B cell (primary cell): ENCODE results near the gene SLC6A7. TPM values are rescaled to one million over a fixed set of nuclear protein-coding genes. Genes with fewer than 3 reads are reported as not detected.

Experiments used
- ATAC-seq: fragments of 200-7000 bp; cut with Tn5 transposase; one replicate; pipeline ENCODE4 v1.10.0; 2021; ENCODE audit warnings: low read depth, mild to moderate bottlenecking, moderate number of reproducible peaks, moderate library complexity
- CTCF ChIA-PET: fragments of 350-600 bp; sonication (Branson Sonifier 250); formaldehyde crosslinking; loops from one replicate; lab custom pipeline; 2021; ENCODE audit warnings: antibody characterized with exemption, inconsistent platforms; lab: Charles Lee
- POLR2A ChIA-PET: fragments of 350-600 bp; sonication (Branson Sonifier 250); formaldehyde crosslinking; loops from one replicate; lab custom pipeline; 2021; ENCODE audit warnings: antibody characterized with exemption; lab: Charles Lee
- DNase-seq: peaks from one replicate; pipeline ENCODE4 v3.0.0; 2013
- H2AFZ ChIP-seq: 2 replicates; pipeline ENCODE4 v1.6.1; 2012; ENCODE audit warnings: mild to moderate bottlenecking, low read depth, low read length; ENCODE audit not compliant: insufficient read depth, poor library complexity, severe bottlenecking
- H3K27ac ChIP-seq, 2 donors: 1 replicate in 1 of 2; 2 replicates in 1 of 2; pipeline ENCODE4 v1.5.1; 2012 to 2013; ENCODE audit warnings: low read length in 2 of 2, mild to moderate bottlenecking in 2 of 2, moderate library complexity in 1 of 2
- H3K27me3 ChIP-seq, 4 experiments: fragments of 200-600 bp in 1 of 4; sonication (generic) in 1 of 4; replicated peaks in 1 of 4; 1 replicate in 2 of 4; 2 replicates in 2 of 4; pipeline versions ENCODE4 v1.6.1 to v1.7.0; 2013 to 2016; ENCODE audit warnings: low read length in 3 of 4, mild to moderate bottlenecking in 2 of 4, mixed read lengths in 1 of 4, moderate library complexity in 1 of 4; ENCODE audit not compliant: insufficient read depth in 4 of 4, control insufficient read depth in 3 of 4; ENCODE audit errors: control extremely low read depth in 1 of 4
- H3K36me3 ChIP-seq, 2 experiments: replicated peaks in 1 of 2; 1 replicate in 1 of 2; 2 replicates in 1 of 2; pipeline versions ENCODE4 v1.6.1 to v1.7.1; 2013; ENCODE audit warnings: low read length in 1 of 2; ENCODE audit not compliant: insufficient read depth in 2 of 2, control insufficient read depth in 1 of 2; ENCODE audit errors: control extremely low read depth in 1 of 2, extremely low read depth in 1 of 2
- H3K4me1 ChIP-seq, 2 donors: fragments of 200-600 bp in 1 of 2; sonication (generic) in 1 of 2; 1 replicate in 1 of 2; 2 replicates in 1 of 2; pipeline versions ENCODE4 v1.5.1 to v1.6.1; 2013 to 2017; ENCODE audit warnings: low read length in 2 of 2; ENCODE audit not compliant: control insufficient read depth in 2 of 2, insufficient read depth in 2 of 2
- H3K4me2 ChIP-seq: replicated peaks from 2 replicates; pipeline ENCODE3; 2012; ENCODE audit warnings: mild to moderate bottlenecking, low read depth, low read length; ENCODE audit not compliant: poor library complexity, severe bottlenecking
- H3K4me3 ChIP-seq, 5 experiments: fragments of 200-600 bp in 1 of 5; sonication (generic) in 1 of 5; 1 replicate in 3 of 5; 2 replicates in 2 of 5; pipeline versions ENCODE4 v1.5.1 to v1.7.0; 2011 to 2016; ENCODE audit warnings: low read length in 4 of 5, mild to moderate bottlenecking in 4 of 5, low read depth in 2 of 5, control low read depth in 1 of 5, moderate library complexity in 1 of 5; ENCODE audit not compliant: insufficient read depth in 1 of 5; ENCODE audit errors: control extremely low read depth in 1 of 5, extremely low read depth in 1 of 5
- H3K79me2 ChIP-seq: fragments of 200-600 bp; sonication (generic); one replicate; pipeline ENCODE4 v1.6.0; 2016; ENCODE audit warnings: low read length; ENCODE audit not compliant: control insufficient read depth, insufficient read depth
- H3K9ac ChIP-seq: fragments of 200-600 bp; sonication (generic); 2 replicates; pipeline ENCODE4 v1.6.1; 2017; ENCODE audit warnings: mild to moderate bottlenecking, low read length, moderate library complexity
- H3K9me3 ChIP-seq, 3 donors: one replicate each; pipeline versions ENCODE4 v1.6.1 to v1.7.1; 2013; ENCODE audit warnings: low read length in 2 of 3; ENCODE audit not compliant: control insufficient read depth in 2 of 3, insufficient read depth in 1 of 3; ENCODE audit errors: control extremely low read depth in 1 of 3
- H4K20me1 ChIP-seq: 2 replicates; pipeline ENCODE4 v1.6.0; 2012; ENCODE audit warnings: mild to moderate bottlenecking, low read length; ENCODE audit not compliant: insufficient read depth, control insufficient read depth, poor library complexity, severe bottlenecking
- H3K27ac Mint-ChIP-seq: one replicate; pipeline ENCODE4 v1.8.0; 2021; ENCODE audit warnings: mixed read lengths
- H3K27me3 Mint-ChIP-seq: one replicate; pipeline ENCODE4 v1.8.0; 2021; ENCODE audit warnings: mixed read lengths
- H3K4me1 Mint-ChIP-seq: one replicate; pipeline ENCODE4 v1.8.0; 2021; ENCODE audit warnings: mixed read lengths
- H3K4me3 Mint-ChIP-seq: one replicate; pipeline ENCODE4 v1.8.0; 2021; ENCODE audit warnings: mixed read lengths
- H3K9me3 Mint-ChIP-seq: one replicate; pipeline ENCODE4 v1.8.0; 2022; ENCODE audit warnings: mixed read lengths; ENCODE audit not compliant: insufficient read depth
- CTCF ChIP-seq: fragments of 200-600 bp; IDR thresholded peaks from one replicate; pipeline ENCODE4 v1.8.0; 2022; ENCODE audit warnings: antibody characterized with exemption, mild to moderate bottlenecking
- EZH2 ChIP-seq: IDR thresholded peaks from 2 replicates; pipeline ENCODE4 v1.6.1; 2012; ENCODE audit warnings: borderline replicate concordance, low read depth, mild to moderate bottlenecking, moderate library complexity, low read length; ENCODE audit not compliant: insufficient read depth, poor library complexity, severe bottlenecking
- WGBS: methylation state at CpG from one replicate; pipeline ENCODE4 v1.1.5; 2013; ENCODE audit warnings: missing lambda C conversion rate; ENCODE audit not compliant: insufficient coverage; 5-methylcytosine and 5-hydroxymethylcytosine counted together
- intact Hi-C: fragments of 100-400 bp; cut with micrococcal nuclease; formaldehyde crosslinking; loops from one replicate; pipeline ENCODE4 v1.10.0; 2022
- polyA plus RNA-seq: library from polyadenylated mRNA; depleted of rRNA; stranded (reverse); fragments of >200 nt; gene quantifications from 2 replicates; pipeline ENCODE4 v1.2.3, GENCODE V29; 2012
- total RNA-seq, 2 donors: library from RNA; stranded (reverse); fragments of 120-200 nt in 1 of 2; gene quantifications; 1 replicate in 1 of 2; 2 replicates in 1 of 2; pipeline versions ENCODE4 v1.2.3 to v1.2.4, GENCODE V29; 2013 to 2022

SLC6A7 gene
- total and polyA plus RNA-seq, 2 donors (not counting 1 experiment from before 2014, with no cell fraction given), result not detected

DNA sequence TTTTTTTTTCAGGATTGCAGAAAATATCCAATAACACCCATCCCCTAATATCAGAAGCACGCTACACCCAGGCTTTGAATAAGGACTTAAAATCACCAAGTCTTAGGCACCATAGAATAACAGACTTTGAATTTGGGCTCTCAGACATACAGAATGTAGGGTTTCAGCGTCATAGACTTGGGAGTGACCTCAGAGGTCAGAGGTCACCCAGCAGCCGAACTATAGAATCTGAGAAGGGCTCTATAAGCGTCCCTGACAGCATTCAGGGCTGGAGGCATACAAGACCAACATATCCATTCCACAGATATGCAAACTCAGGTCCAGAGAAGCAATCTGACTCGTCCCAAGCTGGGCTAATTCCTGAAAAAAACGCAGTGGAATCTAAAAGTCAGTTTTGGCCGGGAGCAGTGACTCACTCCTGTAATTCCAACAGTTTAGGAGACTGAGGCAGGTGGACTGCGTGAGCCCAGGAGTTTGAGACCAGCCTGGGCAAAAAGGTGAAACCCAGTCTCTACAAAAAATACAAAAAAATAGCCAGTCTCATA, 34.7 kb downstream of the SLC6A7 start:
- ChIA-PET CTCF (no interaction called here), POLR2A (no interaction called here)
- Mint-ChIP-seq H3K27ac (no peak overlapping the region), H3K4me1 (no peaks in the 10 kb centered on the region), H3K4me3 (no peak overlapping the region), H3K27me3 (no peaks in the 10 kb centered on the region), H3K9me3 (no peaks in the 10 kb centered on the region)
- Histone ChIP-seq H3K36me3 (no peaks in the 10 kb centered on the region), H3K9ac (no peak overlapping the region), H3K27ac (no peak overlapping the region), H3K4me1 (no peaks in the 10 kb centered on the region), H3K4me3 (no peak overlapping the region), H2AFZ (no peak overlapping the region), H3K27me3 (no peaks in the 10 kb centered on the region), H4K20me1 (no peaks in the 10 kb centered on the region), H3K9me3 (no peaks in the 10 kb centered on the region), H3K79me2 (no peaks in the 10 kb centered on the region), H3K4me2 (no peak overlapping the region)
- intact Hi-C loops, result no loop called here
- DNase-seq (no peak), ATAC-seq (no peak)
- 73% methylated on average over 5 of the region's 8 CpGs for WGBS
- TF ChIP-seq EZH2 (no peak), CTCF (no peak)

DNA sequence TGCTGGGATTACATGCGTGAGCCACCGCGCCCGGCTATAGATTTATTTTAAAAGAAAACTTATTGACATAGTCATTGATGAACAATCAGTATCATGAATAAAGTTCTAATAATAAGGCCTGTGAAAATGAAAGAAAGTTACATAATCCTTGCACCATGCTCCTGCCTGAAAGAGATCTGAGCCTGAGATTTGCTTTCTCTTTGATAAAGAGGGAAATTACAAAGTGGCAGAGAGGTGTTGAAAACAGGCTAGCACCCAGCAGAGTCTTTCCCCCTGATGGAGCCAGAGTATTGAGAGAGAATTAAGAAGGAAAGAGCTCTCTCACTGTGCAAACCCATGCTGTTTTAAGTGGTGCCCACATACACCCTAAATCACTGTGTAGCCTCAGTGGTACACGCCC, 37.2 kb downstream of the SLC6A7 start:
- no peak overlapping the region for H3K4me2 ChIP-seq
- Mint-ChIP-seq H3K4me3 (no peak overlapping the region), H3K4me1 (no peaks in the 10 kb centered on the region), H3K27ac (no peak overlapping the region), H3K27me3 (no peaks in the 10 kb centered on the region), H3K9me3 (no peaks in the 10 kb centered on the region)
- no peaks in the 10 kb centered on the region for H3K4me1 ChIP-seq
- no peak for TF ChIP-seq EZH2
- TF ChIP-seq CTCF, result no peak
- H3K79me2 ChIP-seq, result no peaks in the 10 kb centered on the region
- no peaks in the 10 kb centered on the region for H3K9me3 ChIP-seq
- POLR2A ChIA-PET, result no interaction called here
- H3K27me3 ChIP-seq, result no peaks in the 10 kb centered on the region
- ATAC-seq, result no peak
- no peaks in the 10 kb centered on the region for H4K20me1 ChIP-seq
- no peak overlapping the region for H2AFZ ChIP-seq
- intact Hi-C loops, result no loop called here
- no peak overlapping the region for H3K27ac ChIP-seq
- CTCF ChIA-PET, result no interaction called here
- 100% methylated on average over 1 of the region's 5 CpGs for WGBS
- H3K9ac ChIP-seq, result no peak overlapping the region
- H3K4me3 ChIP-seq, result no peak overlapping the region
- no peak for DNase-seq
- no peaks in the 10 kb centered on the region for H3K36me3 ChIP-seq
